Measurements from ENCODE around the gene MRPL51. TPM values are rescaled to one million over a fixed set of nuclear protein-coding genes. Genes with fewer than 3 reads are reported as not detected.
A peak's percentile ranks its signal among the peaks of the same experiment; 100 is the strongest.

Gene MRPL51
- total and polyA plus RNA-seq, 2 experiments from 2014 or later: 68.3 to 301 TPM

DNA sequence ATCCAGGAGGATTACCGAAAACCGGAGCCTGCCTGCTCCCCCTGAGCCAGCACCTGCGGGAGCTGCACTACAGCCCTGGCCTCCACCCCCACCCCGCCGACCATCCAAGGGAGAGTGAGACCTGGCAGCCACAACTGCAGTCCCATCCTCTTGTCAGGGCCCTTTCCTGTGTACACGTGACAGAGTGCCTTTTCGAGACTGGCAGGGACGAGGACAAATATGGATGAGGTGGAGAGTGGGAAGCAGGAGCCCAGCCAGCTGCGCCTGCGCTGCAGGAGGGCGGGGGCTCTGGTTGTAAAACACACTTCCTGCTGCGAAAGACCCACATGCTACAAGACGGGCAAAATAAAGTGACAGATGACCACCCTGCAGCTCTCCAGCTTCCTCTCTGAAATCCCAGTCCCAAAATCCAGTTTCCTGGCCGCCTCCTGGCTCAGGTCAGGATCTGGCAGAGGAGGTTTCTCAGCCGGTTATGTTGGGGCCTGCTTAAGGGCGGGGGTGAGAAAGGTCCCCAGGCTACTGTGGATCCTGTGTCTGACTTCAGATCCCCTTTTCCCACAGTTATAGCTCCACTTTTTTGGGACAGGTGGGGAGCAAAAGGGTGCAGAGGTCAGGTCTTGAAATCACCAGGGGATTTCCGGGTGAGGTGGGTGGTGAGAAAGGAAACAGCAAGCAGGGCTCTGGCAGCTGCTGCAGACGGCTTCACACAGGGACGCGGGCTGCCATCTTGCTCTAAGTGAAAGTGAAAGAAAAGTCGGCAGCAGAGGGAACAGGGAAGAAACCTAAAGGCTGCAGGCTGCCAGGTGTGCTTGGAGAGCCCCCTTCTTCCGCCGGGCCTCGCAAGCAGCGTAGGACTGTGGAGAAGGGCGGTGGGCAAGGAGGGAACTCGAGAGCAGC, 41.5 kb downstream of the MRPL51 start, which contains the start of gene TAPBPL:
TAPBPL (plus strand) TSS at position 695 of the 897 bp plus-strand sequence. CDS start 207 bp downstream, outside the sequence.
- H2AFZ ChIP-seq: peak within 1 kb of the TSS; percentile 81
- no peaks in the 10 kb centered on the region for H3K9me2 ChIP-seq (ENCODE audit: insufficient read depth)
- DNase-seq: peak; percentile 87
- TF ChIP-seq EZH2 (IDR thresholded peaks at IDR 0.05; ENCODE audit: insufficient read depth, poor library complexity, severe bottlenecking) (no peak), EZH2phosphoT487 (IDR thresholded peaks at IDR 0.05; ENCODE audit: insufficient read depth, low read depth) (no peak)
- peak within 1 kb of the TSS; percentile 93 for H3K9ac ChIP-seq
- H3K4me2 ChIP-seq (ENCODE audit: unreplicated experiment): peak within 1 kb of the TSS; percentile 96
- no peaks in the 10 kb centered on the region for H3K36me3 ChIP-seq (ENCODE audit: low read depth)
- H3F3A ChIP-seq (ENCODE audit: insufficient read depth): 0 out of 2 replicates have a peak, but pooled peaks cover 5% of the 10 kb centered on the region
- H3K27me3 ChIP-seq (replicated peaks; ENCODE audit: insufficient read depth): no peaks in the 10 kb centered on the region
- peaks cover 13% of the 10 kb centered on the region for H3K4me1 ChIP-seq (ENCODE audit: insufficient read depth)
- 1 to 2% methylated on average over 23 to 27 of the region's 27 CpGs for WGBS, 2 experiments (ENCODE audit: low coverage in 1 of 2, low lambda C conversion rate in 2 of 2, missing lambda C conversion rate in 2 of 2)
- peak within 1 kb of the TSS; percentile 79 for H3K27ac ChIP-seq
- H3K9me3 ChIP-seq (ENCODE audit: low read depth): no peaks in the 10 kb centered on the region
- H4K20me1 ChIP-seq (ENCODE audit: insufficient read depth): no peaks in the 10 kb centered on the region
- peaks cover 17% of the 10 kb centered on the region for H3K79me2 ChIP-seq (ENCODE audit: insufficient read depth)
- peak within 1 kb of the TSS; percentile 89 for H3K4me3 ChIP-seq
- in situ Hi-C loops (cut with MboI): no loop called here

- in situ Hi-C loops (cut with MboI): no loop called here
These were observed 42.2 kb downstream of the MRPL51 start for GRCh38 chr12:6450869-6451347.

GRCh38 chr12:6450091-6450868, 42.8 kb downstream of the MRPL51 start:
- Histone ChIP-seq H3K9me3 (ENCODE audit: low read depth) (no peaks in the 10 kb centered on the region), H3K4me3 (peak overlapping the region; percentile 89), H3K27me3 (replicated peaks; ENCODE audit: insufficient read depth) (no peaks in the 10 kb centered on the region), H3K79me2 (ENCODE audit: insufficient read depth) (peaks cover 17% of the 10 kb centered on the region), H3K4me2 (ENCODE audit: unreplicated experiment) (peak overlapping the region; percentile 96), H3K36me3 (ENCODE audit: low read depth) (peaks cover 3% of the 10 kb centered on the region; the same call in 1 of the 2 replicates), H3K4me1 (ENCODE audit: insufficient read depth) (peaks cover 13% of the 10 kb centered on the region), H3K27ac (no peak overlapping the region), H2AFZ (peak overlapping the region; percentile 81), H3K9ac (peak overlapping the region; percentile 93), H3F3A (ENCODE audit: insufficient read depth) (0 out of 2 replicates have a peak, but pooled peaks cover 5% of the 10 kb centered on the region), H4K20me1 (ENCODE audit: insufficient read depth) (no peaks in the 10 kb centered on the region), H3K9me2 (ENCODE audit: insufficient read depth) (no peaks in the 10 kb centered on the region)
- in situ Hi-C loops (cut with MboI): no loop called here
- DNase-seq: peak; percentile 34
- 51 to 54% methylated on average over 15 to 16 of the region's 16 CpGs for WGBS, 2 experiments (ENCODE audit: low coverage in 1 of 2, low lambda C conversion rate in 2 of 2, missing lambda C conversion rate in 2 of 2)
- TF ChIP-seq EZH2 (IDR thresholded peaks at IDR 0.05; ENCODE audit: insufficient read depth, poor library complexity, severe bottlenecking) (no peak), EZH2phosphoT487 (IDR thresholded peaks at IDR 0.05; ENCODE audit: insufficient read depth, low read depth) (no peak)

More at GRCh38 chr12:6450869-6451347, 42.2 kb downstream of the MRPL51 start:
- peak overlapping the region; percentile 79 for H3K27ac ChIP-seq
- peak overlapping the region; percentile 89 for H3K4me3 ChIP-seq
- no peaks in the 10 kb centered on the region for H3K9me2 ChIP-seq (ENCODE audit: insufficient read depth)
- H2AFZ ChIP-seq: peak overlapping the region; percentile 81
- H3K79me2 ChIP-seq (ENCODE audit: insufficient read depth): peaks cover 17% of the 10 kb centered on the region
- H3K9me3 ChIP-seq (ENCODE audit: low read depth): no peaks in the 10 kb centered on the region
- H3K9ac ChIP-seq: peak overlapping the region; percentile 93
- H3K27me3 ChIP-seq (replicated peaks; ENCODE audit: insufficient read depth): no peaks in the 10 kb centered on the region
- H3K4me2 ChIP-seq (ENCODE audit: unreplicated experiment): peak overlapping the region; percentile 96
- DNase-seq: no peak
- 0 out of 2 replicates have a peak, but pooled peaks cover 5% of the 10 kb centered on the region for H3F3A ChIP-seq (ENCODE audit: insufficient read depth)
- 2 to 4% methylated on average over 6 to 11 of the region's 11 CpGs for WGBS, 2 experiments (ENCODE audit: low coverage in 1 of 2, low lambda C conversion rate in 2 of 2, missing lambda C conversion rate in 2 of 2)
- peaks cover 13% of the 10 kb centered on the region for H3K4me1 ChIP-seq (ENCODE audit: insufficient read depth)
- H4K20me1 ChIP-seq (ENCODE audit: insufficient read depth): no peaks in the 10 kb centered on the region
- no peak for TF ChIP-seq EZH2 (IDR thresholded peaks at IDR 0.05; ENCODE audit: insufficient read depth, poor library complexity, severe bottlenecking)
- TF ChIP-seq EZH2phosphoT487 (IDR thresholded peaks at IDR 0.05; ENCODE audit: insufficient read depth, low read depth): no peak
- peaks cover under 1% of the 10 kb centered on the region; the same call in 1 of the 2 replicates for H3K36me3 ChIP-seq (ENCODE audit: low read depth)
